Measurements from ENCODE around the gene C10orf53. TPM values are rescaled to one million over a fixed set of nuclear protein-coding genes. Genes with fewer than 3 reads are reported as not detected.

Gene C10orf53
- total and polyA plus RNA-seq, 8 donors = not detected

GRCh38 chr10:49655099-49655498, 24.4 kb upstream of the C10orf53 start:
- H3K36me3 ChIP-seq = no peaks in the 10 kb centered on the region
- no peak overlapping the region for H3K4me3 ChIP-seq
- H3K9me3 ChIP-seq = peaks cover 0 to 22% (median 16%) of the 10 kb centered on the region in 4 donors
- 81 to 87% (median 85%) methylated on average over 18 of the region's 18 CpGs for WGBS, 5 donors
- H3K27ac ChIP-seq = no peak overlapping the region
- intact Hi-C loops (cut with DNase I; ENCODE audit: low total_unique reads) = no loop called here
- peak in 1 of 2 donors; percentile 17 for DNase-seq
- no peaks in the 10 kb centered on the region for H3K4me1 ChIP-seq
- no peak for TF ChIP-seq POLR2A (IDR thresholded peaks at IDR 0.05)
- TF ChIP-seq, protein P1, sequence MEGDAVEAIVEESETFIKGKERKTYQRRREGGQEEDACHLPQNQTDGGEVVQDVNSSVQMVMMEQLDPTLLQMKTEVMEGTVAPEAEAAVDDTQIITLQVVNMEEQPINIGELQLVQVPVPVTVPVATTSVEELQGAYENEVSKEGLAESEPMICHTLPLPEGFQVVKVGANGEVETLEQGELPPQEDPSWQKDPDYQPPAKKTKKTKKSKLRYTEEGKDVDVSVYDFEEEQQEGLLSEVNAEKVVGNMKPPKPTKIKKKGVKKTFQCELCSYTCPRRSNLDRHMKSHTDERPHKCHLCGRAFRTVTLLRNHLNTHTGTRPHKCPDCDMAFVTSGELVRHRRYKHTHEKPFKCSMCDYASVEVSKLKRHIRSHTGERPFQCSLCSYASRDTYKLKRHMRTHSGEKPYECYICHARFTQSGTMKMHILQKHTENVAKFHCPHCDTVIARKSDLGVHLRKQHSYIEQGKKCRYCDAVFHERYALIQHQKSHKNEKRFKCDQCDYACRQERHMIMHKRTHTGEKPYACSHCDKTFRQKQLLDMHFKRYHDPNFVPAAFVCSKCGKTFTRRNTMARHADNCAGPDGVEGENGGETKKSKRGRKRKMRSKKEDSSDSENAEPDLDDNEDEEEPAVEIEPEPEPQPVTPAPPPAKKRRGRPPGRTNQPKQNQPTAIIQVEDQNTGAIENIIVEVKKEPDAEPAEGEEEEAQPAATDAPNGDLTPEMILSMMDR (IDR thresholded peaks at IDR 0.05) = no peak
- no peak for TF ChIP-seq POLR2AphosphoS5 (IDR thresholded peaks at IDR 0.05)
- no peak for TF ChIP-seq EP300 (IDR thresholded peaks at IDR 0.05)
- H3K27me3 ChIP-seq = peaks cover 0 to 59% (median 0%) of the 10 kb centered on the region in 3 donors

- WGBS, 5 donors = 78 to 86% (median 83%) methylated on average over 9 of the region's 9 CpGs
- no peak for DNase-seq
Observed at GRCh38 chr10:49656845-49657493, 22.5 kb upstream of the C10orf53 start.

DNA sequence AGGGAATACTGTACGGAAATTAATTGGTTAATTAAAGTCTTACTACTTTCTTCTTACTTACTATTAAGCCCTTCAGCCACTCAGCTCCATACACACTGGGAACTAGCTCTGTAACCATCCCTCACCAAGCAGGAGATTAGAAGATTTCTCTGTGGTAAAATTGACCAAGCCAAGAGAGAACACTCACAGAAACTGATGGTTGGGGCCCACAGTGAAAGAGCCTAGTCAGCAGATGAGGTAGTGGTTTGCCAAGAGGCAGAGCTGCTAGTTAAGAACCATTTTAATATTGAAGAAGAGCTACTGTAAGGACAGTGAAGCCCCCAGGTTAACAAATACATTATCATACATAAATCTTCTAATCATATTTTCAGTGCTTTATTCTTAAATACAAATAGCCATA, 21.8 kb upstream of the C10orf53 start:
- Histone ChIP-seq H3K4me1 (no peaks in the 10 kb centered on the region), H3K36me3 (no peaks in the 10 kb centered on the region), H3K27me3 (peaks cover 0 to 35% (median 0%) of the 10 kb centered on the region in 3 donors), H3K27ac (no peak overlapping the region), H3K4me3 (no peak overlapping the region), H3K9me3 (peaks cover 0 to 27% (median 18%) of the 10 kb centered on the region in 4 donors)
- intact Hi-C loops (cut with DNase I; ENCODE audit: low total_unique reads) = no loop called here
- DNase-seq = no peak
- TF ChIP-seq, protein P1 (IDR thresholded peaks at IDR 0.05) = no peak
- TF ChIP-seq POLR2A (IDR thresholded peaks at IDR 0.05) (no peak), EP300 (IDR thresholded peaks at IDR 0.05) (no peak), POLR2AphosphoS5 (IDR thresholded peaks at IDR 0.05) (no peak)
- WGBS, 5 donors = 81 to 89% (median 83%) methylated on average over 1 of the region's 1 CpG

More at GRCh38 chr10:49656845-49657493, 22.5 kb upstream of the C10orf53 start:
- Histone ChIP-seq H3K4me3 (no peak overlapping the region), H3K27me3 (peaks cover 0 to 41% (median 0%) of the 10 kb centered on the region in 3 donors), H3K4me1 (no peaks in the 10 kb centered on the region), H3K36me3 (no peaks in the 10 kb centered on the region), H3K27ac (no peak overlapping the region), H3K9me3 (peaks cover 0 to 27% (median 18%) of the 10 kb centered on the region in 4 donors)
- TF ChIP-seq EP300 (IDR thresholded peaks at IDR 0.05) (no peak), POLR2AphosphoS5 (IDR thresholded peaks at IDR 0.05) (no peak), POLR2A (IDR thresholded peaks at IDR 0.05) (no peak)
- TF ChIP-seq, protein P1 (IDR thresholded peaks at IDR 0.05) = no peak
- intact Hi-C loops (cut with DNase I; ENCODE audit: low total_unique reads) = no loop called here

- Histone ChIP-seq H3K9me3 (peaks cover 0 to 27% (median 18%) of the 10 kb centered on the region in 4 donors), H3K4me1 (no peaks in the 10 kb centered on the region), H3K4me3 (no peak overlapping the region), H3K27ac (no peak overlapping the region), H3K36me3 (no peaks in the 10 kb centered on the region), H3K27me3 (peaks cover 0 to 15% (median 0%) of the 10 kb centered on the region in 3 donors)
- TF ChIP-seq EP300 (IDR thresholded peaks at IDR 0.05) (no peak), POLR2A (IDR thresholded peaks at IDR 0.05) (no peak), POLR2AphosphoS5 (IDR thresholded peaks at IDR 0.05) (no peak)
- TF ChIP-seq, protein P1 (IDR thresholded peaks at IDR 0.05) = no peak
- WGBS, 5 donors = 49 to 59% (median 53%) methylated on average over 8 of the region's 8 CpGs
- DNase-seq = no peak
- intact Hi-C loops (cut with DNase I; ENCODE audit: low total_unique reads) = no loop called here
Observed at GRCh38 chr10:49661140-49661856, 18.2 kb upstream of the C10orf53 start.

All from stomach (tissue), 9 donors.